ENCODE measurements around the gene TDRD9.

TDRD9 gene

DNA sequence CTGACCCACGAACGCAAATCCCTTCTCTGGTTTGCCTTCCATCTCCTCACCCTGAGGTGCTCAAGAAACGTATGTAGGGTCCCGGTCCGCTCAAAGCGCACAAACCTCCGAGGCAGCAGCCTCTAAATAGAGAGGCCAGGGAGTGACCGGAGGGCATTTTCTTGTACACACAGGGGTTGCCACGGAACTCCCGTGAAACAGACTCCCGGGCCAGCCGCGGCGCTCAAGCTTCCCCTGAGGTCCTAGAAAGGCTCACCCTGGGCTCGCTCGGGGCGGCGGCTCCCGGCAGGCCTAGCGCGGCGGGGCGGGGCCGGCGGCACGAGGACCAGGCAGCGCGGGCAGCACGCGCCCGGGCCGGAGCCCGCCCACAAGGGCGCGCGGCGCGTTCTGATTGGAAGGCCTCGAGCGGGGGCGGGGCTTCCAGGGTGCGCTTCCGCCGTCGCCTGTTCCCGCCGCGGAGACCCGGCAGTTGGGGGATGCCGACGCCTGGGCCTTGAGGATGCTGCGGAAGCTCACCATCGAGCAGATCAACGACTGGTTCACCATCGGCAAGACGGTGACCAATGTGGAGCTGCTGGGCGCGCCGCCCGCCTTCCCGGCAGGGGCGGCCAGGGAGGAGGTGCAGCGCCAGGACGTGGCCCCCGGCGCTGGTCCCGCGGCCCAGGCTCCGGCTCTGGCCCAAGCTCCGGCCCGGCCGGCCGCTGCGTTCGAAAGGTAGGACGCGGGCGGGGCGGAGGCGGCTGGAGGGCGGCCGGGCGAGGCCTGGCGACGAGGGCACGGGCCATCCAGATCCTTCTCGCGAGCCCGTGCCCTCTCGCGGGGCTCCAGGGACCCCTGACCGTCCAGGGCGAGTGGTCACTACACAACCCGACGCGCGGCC lies at the start of gene TDRD9:
Gene TDRD9, plus strand, starts transcription at position 446 of the 880 bp plus-strand sequence. Its CDS starts 54 bp downstream, at position 500.
- Histone ChIP-seq H4K20me1 (ENCODE audit: insufficient read depth, low read length) (no peaks in the 10 kb centered on the region), H2AFZ (ENCODE audit: low read length) (no peak within 1 kb of the TSS), H3K79me2 (ENCODE audit: low read length) (no peaks in the 10 kb centered on the region), H3K4me2 (ENCODE audit: low read depth, low read length) (no peak within 1 kb of the TSS), H3K9me3 (replicated peaks; ENCODE audit: insufficient read depth, low read length) (no peaks in the 10 kb centered on the region), H3K27ac (ENCODE audit: low read length) (no peak within 1 kb of the TSS), H3K9ac (ENCODE audit: low read length) (no peak within 1 kb of the TSS), H3K36me3 (replicated peaks; ENCODE audit: insufficient read depth, low read length) (no peaks in the 10 kb centered on the region), H3K9me2 (replicated peaks; ENCODE audit: insufficient read depth, low read length) (no peaks in the 10 kb centered on the region), H3F3A (ENCODE audit: insufficient read depth, low read length) (no peaks in the 10 kb centered on the region), H3K4me1 (ENCODE audit: low read length) (no peaks in the 10 kb centered on the region), H3K4me3 (ENCODE audit: low read length) (no peak within 1 kb of the TSS), H3K27me3 (replicated peaks; ENCODE audit: insufficient read depth, low read length) (peaks cover 8% of the 10 kb centered on the region; the same call in 1 of the 2 replicates)
- TF ChIP-seq EZH2 (optimal IDR thresholded peaks at IDR 0.05; ENCODE audit: low read depth, low read length): no peak
- no peak for TF ChIP-seq EZH2phosphoT487 (IDR thresholded peaks at IDR 0.05; ENCODE audit: low read length)
- no peak for TF ChIP-seq CTCF (IDR thresholded peaks at IDR 0.05; ENCODE audit: low read length)
- no peak for DNase-seq

GRCh38 chr14:103879118-103879569 lies 49.1 kb upstream of the TDRD9 start:
- Histone ChIP-seq H3F3A (ENCODE audit: insufficient read depth, low read length) (no peaks in the 10 kb centered on the region), H3K9ac (ENCODE audit: low read length) (no peak overlapping the region), H4K20me1 (ENCODE audit: insufficient read depth, low read length) (no peaks in the 10 kb centered on the region), H3K4me1 (ENCODE audit: low read length) (no peaks in the 10 kb centered on the region), H3K79me2 (ENCODE audit: low read length) (no peaks in the 10 kb centered on the region), H3K9me3 (replicated peaks; ENCODE audit: insufficient read depth, low read length) (no peaks in the 10 kb centered on the region), H3K4me3 (ENCODE audit: low read length) (no peak overlapping the region), H3K9me2 (replicated peaks; ENCODE audit: insufficient read depth, low read length) (no peaks in the 10 kb centered on the region), H3K27ac (ENCODE audit: low read length) (no peak overlapping the region), H3K36me3 (replicated peaks; ENCODE audit: insufficient read depth, low read length) (no peaks in the 10 kb centered on the region), H3K4me2 (ENCODE audit: low read depth, low read length) (no peak overlapping the region), H2AFZ (ENCODE audit: low read length) (no peak overlapping the region), H3K27me3 (replicated peaks; ENCODE audit: insufficient read depth, low read length) (peaks cover 9% of the 10 kb centered on the region; the same call in 1 of the 2 replicates)
- no peak for DNase-seq
- TF ChIP-seq EZH2phosphoT487 (IDR thresholded peaks at IDR 0.05; ENCODE audit: low read length) (no peak), EZH2 (optimal IDR thresholded peaks at IDR 0.05; ENCODE audit: low read depth, low read length) (no peak), CTCF (IDR thresholded peaks at IDR 0.05; ENCODE audit: low read length) (no peak)

GRCh38 chr14:103879570-103880347 lies 48.5 kb upstream of the TDRD9 start:
- Histone ChIP-seq H3F3A (ENCODE audit: insufficient read depth, low read length) (no peaks in the 10 kb centered on the region), H3K4me3 (ENCODE audit: low read length) (no peak overlapping the region), H4K20me1 (ENCODE audit: insufficient read depth, low read length) (no peaks in the 10 kb centered on the region), H3K9ac (ENCODE audit: low read length) (no peak overlapping the region), H2AFZ (ENCODE audit: low read length) (no peak overlapping the region), H3K9me2 (replicated peaks; ENCODE audit: insufficient read depth, low read length) (no peaks in the 10 kb centered on the region), H3K27ac (ENCODE audit: low read length) (no peak overlapping the region), H3K79me2 (ENCODE audit: low read length) (no peaks in the 10 kb centered on the region), H3K27me3 (replicated peaks; ENCODE audit: insufficient read depth, low read length) (peaks cover 9% of the 10 kb centered on the region; the same call in 1 of the 2 replicates), H3K36me3 (replicated peaks; ENCODE audit: insufficient read depth, low read length) (no peaks in the 10 kb centered on the region), H3K4me2 (ENCODE audit: low read depth, low read length) (no peak overlapping the region), H3K4me1 (ENCODE audit: low read length) (no peaks in the 10 kb centered on the region), H3K9me3 (replicated peaks; ENCODE audit: insufficient read depth, low read length) (no peaks in the 10 kb centered on the region)
- DNase-seq: no peak
- no peak for TF ChIP-seq EZH2 (optimal IDR thresholded peaks at IDR 0.05; ENCODE audit: low read depth, low read length)
- TF ChIP-seq EZH2phosphoT487 (IDR thresholded peaks at IDR 0.05; ENCODE audit: low read length): no peak
- TF ChIP-seq CTCF (IDR thresholded peaks at IDR 0.05; ENCODE audit: low read length): no peak

All from MM.1S (cell line).